ENCODE data around the gene TLX1. TPM values are rescaled to one million over a fixed set of nuclear protein-coding genes. Genes with fewer than 3 reads are reported as not detected.

TLX1 gene
- total RNA-seq, 1 donor from 2014 or later = not detected

- DNase-seq (no peak), ATAC-seq (no peak)
- Histone ChIP-seq H3K4me1 (no peaks in the 10 kb centered on the region), H3K27me3 (peaks cover 33% of the 10 kb centered on the region), H3K4me3 (no peak overlapping the region), H3K9me3 (no peaks in the 10 kb centered on the region), H3K36me3 (no peaks in the 10 kb centered on the region), H3K27ac (no peak overlapping the region)
- TF ChIP-seq, protein P1, sequence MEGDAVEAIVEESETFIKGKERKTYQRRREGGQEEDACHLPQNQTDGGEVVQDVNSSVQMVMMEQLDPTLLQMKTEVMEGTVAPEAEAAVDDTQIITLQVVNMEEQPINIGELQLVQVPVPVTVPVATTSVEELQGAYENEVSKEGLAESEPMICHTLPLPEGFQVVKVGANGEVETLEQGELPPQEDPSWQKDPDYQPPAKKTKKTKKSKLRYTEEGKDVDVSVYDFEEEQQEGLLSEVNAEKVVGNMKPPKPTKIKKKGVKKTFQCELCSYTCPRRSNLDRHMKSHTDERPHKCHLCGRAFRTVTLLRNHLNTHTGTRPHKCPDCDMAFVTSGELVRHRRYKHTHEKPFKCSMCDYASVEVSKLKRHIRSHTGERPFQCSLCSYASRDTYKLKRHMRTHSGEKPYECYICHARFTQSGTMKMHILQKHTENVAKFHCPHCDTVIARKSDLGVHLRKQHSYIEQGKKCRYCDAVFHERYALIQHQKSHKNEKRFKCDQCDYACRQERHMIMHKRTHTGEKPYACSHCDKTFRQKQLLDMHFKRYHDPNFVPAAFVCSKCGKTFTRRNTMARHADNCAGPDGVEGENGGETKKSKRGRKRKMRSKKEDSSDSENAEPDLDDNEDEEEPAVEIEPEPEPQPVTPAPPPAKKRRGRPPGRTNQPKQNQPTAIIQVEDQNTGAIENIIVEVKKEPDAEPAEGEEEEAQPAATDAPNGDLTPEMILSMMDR (IDR thresholded peaks at IDR 0.05) = no peak
- intact Hi-C loops (cut with DNase I) = no loop called here
Measured at GRCh38 chr10:101103430-101103829, 27.7 kb upstream of the TLX1 start.

- no peak overlapping the region for H3K4me3 ChIP-seq
- no peak for ATAC-seq
Measured at GRCh38 chr10:101106351-101106750, 24.7 kb upstream of the TLX1 start.

GRCh38 chr10:101107771-101108170 is 23.3 kb upstream of the TLX1 start:
- H3K9me3 ChIP-seq = no peaks in the 10 kb centered on the region
- no peak for ATAC-seq

More at GRCh38 chr10:101106351-101106750, 24.7 kb upstream of the TLX1 start:
- Histone ChIP-seq H3K9me3 (no peaks in the 10 kb centered on the region), H3K4me1 (no peaks in the 10 kb centered on the region), H3K27ac (no peak overlapping the region), H3K36me3 (no peaks in the 10 kb centered on the region), H3K27me3 (peaks cover 25% of the 10 kb centered on the region)
- DNase-seq = no peak
- intact Hi-C loops (cut with DNase I) = no loop called here
- TF ChIP-seq, protein P1 (IDR thresholded peaks at IDR 0.05) = no peak

DNA sequence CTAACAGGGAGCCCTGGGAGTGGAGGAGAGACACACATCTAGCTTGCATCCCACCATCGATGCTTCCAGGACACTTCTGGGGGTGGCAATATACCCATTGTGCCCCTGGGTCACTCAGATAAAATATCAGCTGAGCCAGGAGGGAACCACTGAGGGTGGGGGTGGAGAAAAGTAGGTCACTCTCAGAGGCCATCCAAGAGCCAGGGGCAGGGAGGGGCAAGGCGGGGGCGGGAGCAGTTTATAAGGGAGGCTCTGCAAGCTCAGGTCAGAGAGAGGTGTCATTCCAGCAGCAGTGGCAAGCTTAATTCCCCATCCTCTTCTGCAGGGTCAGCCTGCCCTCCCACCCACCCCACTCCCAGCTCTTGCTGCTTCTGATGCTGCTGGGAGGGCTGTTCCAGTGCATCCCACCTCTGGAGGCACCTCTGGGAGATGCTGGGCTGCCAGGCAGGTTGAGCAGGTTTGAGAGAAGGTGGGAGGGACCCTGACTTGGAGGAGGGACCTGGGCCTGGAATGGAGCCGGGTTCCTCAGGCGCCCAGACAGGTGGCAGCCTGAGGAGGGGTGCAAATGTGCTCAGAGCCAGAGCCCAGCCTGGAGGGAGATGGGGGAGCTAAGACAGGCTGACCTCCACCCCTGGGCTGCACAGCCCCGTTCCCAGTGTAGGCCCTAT is 20.1 kb upstream of the TLX1 start:
- Histone ChIP-seq H3K36me3 (no peaks in the 10 kb centered on the region), H3K4me1 (no peaks in the 10 kb centered on the region), H3K27me3 (peaks cover 40% of the 10 kb centered on the region), H3K27ac (no peak overlapping the region), H3K9me3 (no peaks in the 10 kb centered on the region), H3K4me3 (no peak overlapping the region)
- DNase-seq = no peak
- TF ChIP-seq, protein P1 (IDR thresholded peaks at IDR 0.05) = no peak
- no peak for ATAC-seq
- intact Hi-C loops (cut with DNase I) = no loop called here

More at GRCh38 chr10:101107771-101108170, 23.3 kb upstream of the TLX1 start:
- Histone ChIP-seq H3K4me3 (no peak overlapping the region), H3K27me3 (peaks cover 36% of the 10 kb centered on the region), H3K4me1 (no peaks in the 10 kb centered on the region), H3K27ac (no peak overlapping the region), H3K36me3 (no peaks in the 10 kb centered on the region)
- TF ChIP-seq, protein P1 (IDR thresholded peaks at IDR 0.05) = no peak
- DNase-seq = no peak
- intact Hi-C loops (cut with DNase I) = no loop called here

- Histone ChIP-seq H3K4me1 (no peaks in the 10 kb centered on the region), H3K27me3 (peaks cover 46% of the 10 kb centered on the region), H3K36me3 (no peaks in the 10 kb centered on the region), H3K9me3 (no peaks in the 10 kb centered on the region), H3K4me3 (no peak overlapping the region), H3K27ac (no peak overlapping the region)
- ATAC-seq (no peak), DNase-seq (no peak)
- TF ChIP-seq, protein P1 (IDR thresholded peaks at IDR 0.05) = no peak
- intact Hi-C loops (cut with DNase I) = no loop called here
Measured at GRCh38 chr10:101111547-101111946, 19.6 kb upstream of the TLX1 start.

Measured in upper lobe of right lung (tissue), 1 donor.